Transverse colon (tissue), 4 donors: Measurements from ENCODE around the gene SPEG.

Source experiments
- POLR2A ChIP-seq: fragments of 450-650 bp; IDR thresholded peaks from one replicate; pipeline ENCODE4 v1.6.1; 2016; ENCODE audit warnings: antibody characterized with exemption, mild to moderate bottlenecking, moderate library complexity
- POLR2AphosphoS5 ChIP-seq, 3 donors: sonication (generic); formaldehyde crosslinking; IDR thresholded peaks; one replicate each; pipeline ENCODE4 v1.6.1; 2016; ENCODE audit warnings: antibody characterized with exemption in 3 of 3
- TF ChIP-seq, protein P1 (sequence below), 5 experiments: fragments of 200-600 bp in 3 of 5; fragments of 450-650 bp in 2 of 5; sonication (generic) in 3 of 5; IDR thresholded peaks; 1 replicate in 2 of 5; 2 replicates in 3 of 5; pipeline ENCODE4 v1.5.1; 2016 to 2017; ENCODE audit warnings: antibody characterized with exemption in 5 of 5, inconsistent platforms in 3 of 5, mild to moderate bottlenecking in 2 of 5, moderate library complexity in 1 of 5

DNA sequence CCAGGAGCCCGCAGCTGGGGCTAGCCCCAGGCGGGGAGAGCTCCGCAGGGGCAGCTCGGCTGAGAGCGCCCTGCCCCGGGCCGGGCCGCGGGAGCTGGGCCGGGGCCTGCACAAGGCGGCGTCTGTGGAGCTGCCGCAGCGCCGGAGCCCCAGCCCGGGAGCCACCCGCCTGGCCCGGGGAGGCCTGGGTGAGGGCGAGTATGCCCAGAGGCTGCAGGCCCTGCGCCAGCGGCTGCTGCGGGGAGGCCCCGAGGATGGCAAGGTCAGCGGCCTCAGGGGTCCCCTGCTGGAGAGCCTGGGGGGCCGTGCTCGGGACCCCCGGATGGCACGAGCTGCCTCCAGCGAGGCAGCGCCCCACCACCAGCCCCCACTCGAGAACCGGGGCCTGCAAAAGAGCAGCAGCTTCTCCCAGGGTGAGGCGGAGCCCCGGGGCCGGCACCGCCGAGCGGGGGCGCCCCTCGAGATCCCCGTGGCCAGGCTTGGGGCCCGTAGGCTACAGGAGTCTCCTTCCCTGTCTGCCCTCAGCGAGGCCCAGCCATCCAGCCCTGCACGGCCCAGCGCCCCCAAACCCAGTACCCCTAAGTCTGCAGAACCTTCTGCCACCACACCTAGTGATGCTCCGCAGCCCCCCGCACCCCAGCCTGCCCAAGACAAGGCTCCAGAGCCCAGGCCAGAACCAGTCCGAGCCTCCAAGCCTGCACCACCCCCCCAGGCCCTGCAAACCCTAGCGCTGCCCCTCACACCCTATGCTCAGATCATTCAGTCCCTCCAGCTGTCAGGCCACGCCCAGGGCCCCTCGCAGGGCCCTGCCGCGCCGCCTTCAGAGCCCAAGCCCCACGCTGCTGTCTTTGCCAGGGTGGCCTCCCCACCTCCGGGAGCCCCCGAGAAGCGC, 49.1 kb downstream of the SPEG start:
- TF ChIP-seq, protein P1, sequence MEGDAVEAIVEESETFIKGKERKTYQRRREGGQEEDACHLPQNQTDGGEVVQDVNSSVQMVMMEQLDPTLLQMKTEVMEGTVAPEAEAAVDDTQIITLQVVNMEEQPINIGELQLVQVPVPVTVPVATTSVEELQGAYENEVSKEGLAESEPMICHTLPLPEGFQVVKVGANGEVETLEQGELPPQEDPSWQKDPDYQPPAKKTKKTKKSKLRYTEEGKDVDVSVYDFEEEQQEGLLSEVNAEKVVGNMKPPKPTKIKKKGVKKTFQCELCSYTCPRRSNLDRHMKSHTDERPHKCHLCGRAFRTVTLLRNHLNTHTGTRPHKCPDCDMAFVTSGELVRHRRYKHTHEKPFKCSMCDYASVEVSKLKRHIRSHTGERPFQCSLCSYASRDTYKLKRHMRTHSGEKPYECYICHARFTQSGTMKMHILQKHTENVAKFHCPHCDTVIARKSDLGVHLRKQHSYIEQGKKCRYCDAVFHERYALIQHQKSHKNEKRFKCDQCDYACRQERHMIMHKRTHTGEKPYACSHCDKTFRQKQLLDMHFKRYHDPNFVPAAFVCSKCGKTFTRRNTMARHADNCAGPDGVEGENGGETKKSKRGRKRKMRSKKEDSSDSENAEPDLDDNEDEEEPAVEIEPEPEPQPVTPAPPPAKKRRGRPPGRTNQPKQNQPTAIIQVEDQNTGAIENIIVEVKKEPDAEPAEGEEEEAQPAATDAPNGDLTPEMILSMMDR (IDR thresholded peaks at IDR 0.05), result no peak
- TF ChIP-seq POLR2A (no peak), POLR2AphosphoS5 (IDR thresholded peaks at IDR 0.05) (no peak)
